Fibroblast of villous mesenchyme (primary cell): ENCODE data around the gene DISC1. TPM values are rescaled to one million over a fixed set of nuclear protein-coding genes. Genes with fewer than 3 reads are reported as not detected.
"Not testable (repeated sequence)": the region's sequence is repeated elsewhere in the genome, so short reads cannot be mapped to it uniquely, and the experiment has no call there.

ENCODE experiments used
- DNase-seq: peaks from one replicate; pipeline ENCODE4 v3.0.0-alpha.2; 2010; ENCODE audit warnings: low read depth
- H3K4me3 ChIP-seq: 2 replicates; pipeline ENCODE4 v1.5.1; 2011; ENCODE audit warnings: low read depth, mild to moderate bottlenecking, low read length
- total RNA-seq: library from RNA; depleted of rRNA; stranded (reverse); fragments of >200 nt; gene quantifications from 2 replicates; pipeline ENCODE4 v1.2.3, GENCODE V29; 2012
- TF ChIP-seq, protein P1 (sequence below): IDR thresholded peaks from 2 replicates; pipeline ENCODE4 v1.5.1; 2012; ENCODE audit warnings: low read depth, mild to moderate bottlenecking, low read length; ENCODE audit not compliant: insufficient read depth

DISC1 gene
- total RNA-seq, 1 donor, result 9.9 TPM

DNA sequence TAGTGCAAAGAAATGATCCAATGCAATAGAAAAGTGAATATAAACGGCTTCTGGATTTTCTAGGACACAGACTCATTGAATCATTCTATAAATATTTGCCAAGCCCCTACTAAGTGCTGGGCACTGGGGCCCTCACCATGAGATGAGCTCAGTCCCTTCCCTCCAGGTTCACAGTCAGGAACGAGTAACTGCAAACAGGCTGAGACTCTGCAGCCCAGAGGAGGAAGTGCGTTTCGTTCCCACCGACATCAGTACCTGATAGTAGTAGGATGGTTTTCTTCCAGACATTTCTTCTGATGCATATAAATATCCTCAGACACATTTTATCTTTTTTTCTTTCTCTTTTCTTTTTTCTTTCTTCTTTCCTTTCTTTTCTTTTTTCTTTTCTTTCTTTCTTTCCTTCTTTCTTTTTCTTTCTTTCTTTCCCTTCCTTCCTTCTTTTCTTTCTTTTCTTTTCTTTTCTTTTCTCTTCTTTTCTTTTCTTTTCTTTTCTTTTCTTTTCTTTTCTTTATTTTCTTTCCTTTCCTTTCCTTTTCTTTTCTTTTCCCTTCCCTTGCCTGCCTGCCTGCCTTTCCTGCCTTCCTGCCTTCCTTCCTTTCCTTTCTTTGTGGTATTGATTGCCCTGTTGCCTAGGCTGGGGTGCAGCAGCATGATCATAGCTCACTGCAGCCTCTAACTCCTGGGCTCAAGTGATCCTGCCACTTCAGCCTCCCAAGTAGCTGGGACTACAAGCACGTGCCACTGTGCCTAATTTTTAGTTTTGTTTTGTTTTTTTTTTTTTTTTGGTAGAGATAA lies 135.4 kb downstream of the DISC1 start:
- H3K4me3 ChIP-seq, result no peak overlapping the region
- TF ChIP-seq, protein P1, sequence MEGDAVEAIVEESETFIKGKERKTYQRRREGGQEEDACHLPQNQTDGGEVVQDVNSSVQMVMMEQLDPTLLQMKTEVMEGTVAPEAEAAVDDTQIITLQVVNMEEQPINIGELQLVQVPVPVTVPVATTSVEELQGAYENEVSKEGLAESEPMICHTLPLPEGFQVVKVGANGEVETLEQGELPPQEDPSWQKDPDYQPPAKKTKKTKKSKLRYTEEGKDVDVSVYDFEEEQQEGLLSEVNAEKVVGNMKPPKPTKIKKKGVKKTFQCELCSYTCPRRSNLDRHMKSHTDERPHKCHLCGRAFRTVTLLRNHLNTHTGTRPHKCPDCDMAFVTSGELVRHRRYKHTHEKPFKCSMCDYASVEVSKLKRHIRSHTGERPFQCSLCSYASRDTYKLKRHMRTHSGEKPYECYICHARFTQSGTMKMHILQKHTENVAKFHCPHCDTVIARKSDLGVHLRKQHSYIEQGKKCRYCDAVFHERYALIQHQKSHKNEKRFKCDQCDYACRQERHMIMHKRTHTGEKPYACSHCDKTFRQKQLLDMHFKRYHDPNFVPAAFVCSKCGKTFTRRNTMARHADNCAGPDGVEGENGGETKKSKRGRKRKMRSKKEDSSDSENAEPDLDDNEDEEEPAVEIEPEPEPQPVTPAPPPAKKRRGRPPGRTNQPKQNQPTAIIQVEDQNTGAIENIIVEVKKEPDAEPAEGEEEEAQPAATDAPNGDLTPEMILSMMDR, result no peak
- DNase-seq, result no peak

GRCh38 chr1:231763456-231763855 lies 136.9 kb downstream of the DISC1 start:
- TF ChIP-seq, protein P1, result no peak
- no peak for DNase-seq
- no peak overlapping the region for H3K4me3 ChIP-seq

GRCh38 chr1:231765825-231766224 lies 139.2 kb downstream of the DISC1 start:
- not testable (repeated sequence) for DNase-seq, H3K4me3 ChIP-seq

DNA sequence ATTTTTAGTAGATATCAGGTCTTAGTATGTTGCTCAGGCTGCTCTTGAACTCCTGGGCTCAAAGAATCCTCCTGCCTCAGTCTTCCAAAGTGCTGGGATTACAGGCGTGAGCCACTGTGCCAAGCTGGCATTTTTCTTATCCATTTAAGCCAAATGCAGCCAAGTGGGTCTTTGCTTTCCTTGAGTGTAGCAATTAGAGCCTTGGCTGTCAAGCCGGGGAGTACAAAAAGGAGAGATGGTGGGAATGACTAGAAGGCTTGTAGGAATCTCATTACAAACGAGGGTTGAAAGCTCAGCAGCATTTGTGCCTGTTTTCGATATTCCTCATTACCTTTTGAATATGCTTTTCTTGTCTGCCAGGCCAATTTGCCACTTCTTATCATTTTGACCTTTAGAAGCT lies 140.9 kb downstream of the DISC1 start:
- H3K4me3 ChIP-seq, result no peak overlapping the region
- no peak for DNase-seq
- TF ChIP-seq, protein P1, result no peak

DNA sequence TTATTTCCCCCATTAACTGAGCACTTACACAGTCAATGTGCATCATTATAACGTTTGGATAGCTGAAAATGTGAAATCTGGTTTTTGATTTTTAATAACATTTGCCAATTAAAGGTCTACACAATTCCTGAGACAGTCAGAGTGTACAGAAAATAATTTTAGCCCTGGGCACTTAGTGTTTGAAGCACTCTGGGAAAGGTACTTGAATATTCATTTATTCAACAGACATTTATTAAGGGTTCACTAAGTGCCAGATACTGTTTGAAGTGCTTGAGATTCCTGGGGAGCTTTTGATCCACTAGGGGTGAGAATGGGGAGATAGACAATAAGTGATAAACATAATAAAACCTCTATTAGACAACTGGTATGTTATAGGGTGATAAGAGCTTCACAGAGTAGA lies 141.8 kb downstream of the DISC1 start:
- DNase-seq, result no peak
- H3K4me3 ChIP-seq, result no peak overlapping the region
- TF ChIP-seq, protein P1, result no peak

- no peak for DNase-seq
- TF ChIP-seq, protein P1, result no peak
- no peak overlapping the region for H3K4me3 ChIP-seq
Observed at GRCh38 chr1:231770506-231771175, 144.1 kb downstream of the DISC1 start.

DNA sequence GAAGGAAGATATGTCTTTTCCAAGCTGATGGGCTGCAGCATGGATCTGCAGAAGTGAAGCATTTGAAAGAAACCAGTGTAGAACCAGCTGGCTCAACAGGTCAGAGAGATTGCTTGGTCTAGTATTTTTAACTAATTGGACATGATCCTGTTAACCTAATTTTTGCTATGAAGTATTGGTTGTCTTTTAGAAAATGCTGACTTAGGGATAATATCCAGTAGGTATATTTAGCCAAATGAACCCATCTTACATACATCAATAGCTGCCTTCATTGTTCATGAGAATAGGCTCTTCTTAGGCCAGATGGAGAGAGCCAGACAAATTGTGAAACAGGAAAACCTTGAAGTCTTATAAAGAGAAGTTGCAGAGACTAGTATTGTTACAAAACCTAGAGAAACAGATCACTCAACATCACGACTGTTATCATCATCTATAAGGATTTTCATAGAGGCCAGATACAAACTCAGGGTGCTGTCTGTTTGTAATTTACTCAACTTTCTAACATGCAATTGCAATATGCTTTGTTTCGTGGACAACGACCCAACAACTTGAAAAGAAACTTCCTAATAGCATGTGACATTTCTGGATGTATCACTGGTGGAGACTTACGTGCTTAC lies 148.2 kb downstream of the DISC1 start:
- no peak for DNase-seq
- TF ChIP-seq, protein P1, result no peak

More for the DNA sequence above, 148.2 kb downstream of the DISC1 start:
- H3K4me3 ChIP-seq, result no peak overlapping the region
